Esophagus muscularis mucosa (tissue), 4 donors: ENCODE measurements around the gene CHST15. TPM values are rescaled to one million over a fixed set of nuclear protein-coding genes. Genes with fewer than 3 reads are reported as not detected.
"Not testable (repeated sequence)": the region's sequence is repeated elsewhere in the genome, so short reads cannot be mapped to it uniquely, and the experiment has no call there.

Experiments
- DNase-seq: peaks from one replicate; pipeline ENCODE4 v3.0.0-alpha.2; 2017; ENCODE audit errors: extremely low spot score
- H3K27ac ChIP-seq, 4 donors: fragments of 200-600 bp; sonication (generic); replicated peaks in 1 of 4; 1 replicate in 3 of 4; 2 replicates in 1 of 4; pipeline ENCODE4 v1.5.1; 2016 to 2019; ENCODE audit warnings: mild to moderate bottlenecking in 1 of 4
- H3K27me3 ChIP-seq, 4 donors: fragments of 200-600 bp; sonication (generic); one replicate each; pipeline versions ENCODE4 v1.5.1 to v1.6.0; 2016 to 2019
- H3K36me3 ChIP-seq, 4 donors: fragments of 200-600 bp; sonication (generic); one replicate each; pipeline ENCODE4 v1.5.1; 2016 to 2019
- H3K4me1 ChIP-seq, 4 donors: fragments of 200-600 bp; sonication (generic); one replicate each; pipeline ENCODE4 v1.5.1; 2016 to 2019
- H3K4me3 ChIP-seq, 4 donors: fragments of 200-600 bp; sonication (generic); 1 replicate in 2 of 4; 2 replicates in 2 of 4; pipeline ENCODE4 v1.5.1; 2016 to 2019; ENCODE audit warnings: mild to moderate bottlenecking in 4 of 4, moderate library complexity in 1 of 4
- H3K9me3 ChIP-seq, 4 donors: fragments of 200-600 bp; sonication (generic); 1 replicate in 3 of 4; 2 replicates in 1 of 4; pipeline ENCODE4 v1.5.1; 2016 to 2019
- CTCF ChIP-seq, 3 experiments: fragments of 200-600 bp in 2 of 3; fragments of 450-650 bp in 1 of 3; sonication (generic) in 2 of 3; IDR thresholded peaks; one replicate each; pipeline ENCODE4 v1.5.1; 2017 to 2019; ENCODE audit warnings: antibody characterized with exemption in 3 of 3, mild to moderate bottlenecking in 2 of 3, moderate library complexity in 1 of 3
- EP300 ChIP-seq: sonication (generic); formaldehyde crosslinking; IDR thresholded peaks from one replicate; pipeline ENCODE4 v1.6.1; 2017; ENCODE audit warnings: antibody characterized with exemption
- POLR2A ChIP-seq: fragments of 450-650 bp; IDR thresholded peaks from one replicate; pipeline ENCODE4 v1.6.1; 2017; ENCODE audit warnings: antibody characterized with exemption, moderate library complexity, mild to moderate bottlenecking, low read depth
- POLR2AphosphoS5 ChIP-seq, 2 donors: sonication (generic); formaldehyde crosslinking; IDR thresholded peaks; one replicate each; pipeline ENCODE4 v1.6.1; 2017; ENCODE audit warnings: antibody characterized with exemption in 2 of 2
- WGBS: methylation state at CpG from one replicate; pipeline ENCODE4 v1.1.5; 2018; 5-methylcytosine and 5-hydroxymethylcytosine counted together
- intact Hi-C: fragments of 100-400 bp; cut with DNase I; formaldehyde crosslinking; loops from one replicate; pipeline ENCODE4 v1.15.1; 2023
- total RNA-seq, 4 donors: library from RNA; depleted of rRNA; stranded (reverse); fragments of >200 nt; gene quantifications; one replicate each; pipeline versions ENCODE4 v1.1.0 to v1.2.1, GENCODE V29; 2016

Gene CHST15
- total RNA-seq, 4 donors from 2014 or later: 48.2 to 76.1 (median 62.5) TPM

- TF ChIP-seq POLR2AphosphoS5 (IDR thresholded peaks at IDR 0.05): no peak
- no peak for TF ChIP-seq EP300
- no peak for TF ChIP-seq CTCF (IDR thresholded peaks at IDR 0.05)
- no peak for TF ChIP-seq POLR2A
- intact Hi-C loops: no loop called here
- no peak for DNase-seq
- WGBS: 66% methylated on average over 10 of the region's 10 CpGs
- Histone ChIP-seq H3K27ac (no peak overlapping the region), H3K4me1 (peaks cover 10 to 34% (median 32%) of the 10 kb centered on the region in 4 donors), H3K4me3 (no peak overlapping the region), H3K9me3 (peaks cover 0 to 4% (median 0%) of the 10 kb centered on the region in 4 donors), H3K27me3 (no peaks in the 10 kb centered on the region), H3K36me3 (no peaks in the 10 kb centered on the region)
These were observed 4.5 kb upstream of the CHST15 start for GRCh38 chr10:124097883-124098282.

GRCh38 chr10:124096494-124096893 lies 3.1 kb upstream of the CHST15 start:
- no peak for TF ChIP-seq POLR2A
- no peak for TF ChIP-seq POLR2AphosphoS5 (IDR thresholded peaks at IDR 0.05)
- no peak for TF ChIP-seq CTCF (IDR thresholded peaks at IDR 0.05)
- no peak for TF ChIP-seq EP300
- Histone ChIP-seq H3K4me3 (no peak overlapping the region), H3K27me3 (no peaks in the 10 kb centered on the region), H3K36me3 (no peaks in the 10 kb centered on the region), H3K4me1 (peaks cover 14 to 47% (median 40%) of the 10 kb centered on the region in 4 donors), H3K9me3 (peaks cover 0 to 4% (median 0%) of the 10 kb centered on the region in 4 donors), H3K27ac (no peak overlapping the region)
- 57% methylated on average over 1 of the region's 2 CpGs for WGBS
- DNase-seq: no peak
- intact Hi-C loops: no loop called here

GRCh38 chr10:124095801-124096200 lies 2.4 kb upstream of the CHST15 start:
- H3K27me3 ChIP-seq, H3K36me3 ChIP-seq, H3K9me3 ChIP-seq, DNase-seq, intact Hi-C loops, H3K4me3 ChIP-seq: not testable (repeated sequence)
- 69% methylated on average over 15 of the region's 16 CpGs for WGBS
- peaks cover 17 to 54% (median 47%) of the 10 kb centered on the region in 4 donors for H3K4me1 ChIP-seq
- H3K27ac ChIP-seq: peak overlapping the region; percentile 93 to 96 (median 96)

- DNase-seq: no peak
- peak overlapping the region; percentile 93 to 96 (median 96) for H3K27ac ChIP-seq
- intact Hi-C loops: no loop called here
- H3K9me3 ChIP-seq: peaks cover 0 to under 1% (median 0%) of the 10 kb centered on the region in 4 donors
- no peak for TF ChIP-seq CTCF (IDR thresholded peaks at IDR 0.05)
- no peak for TF ChIP-seq POLR2AphosphoS5 (IDR thresholded peaks at IDR 0.05)
- TF ChIP-seq EP300: no peak
- TF ChIP-seq POLR2A: no peak
- no peaks in the 10 kb centered on the region for H3K36me3 ChIP-seq
- 39% methylated on average over 6 of the region's 6 CpGs for WGBS
- no peaks in the 10 kb centered on the region for H3K27me3 ChIP-seq
- no peak overlapping the region for H3K4me3 ChIP-seq
- H3K4me1 ChIP-seq: peaks cover 17 to 61% (median 54%) of the 10 kb centered on the region in 4 donors
These were observed 1.7 kb upstream of the CHST15 start for GRCh38 chr10:124095096-124095495.

- 15% methylated on average over 11 of the region's 11 CpGs for WGBS
- peak overlapping the region; percentile 77 to 87 (median 80) for H3K4me3 ChIP-seq
- peak in 1 of 3 experiments; percentile 1 for TF ChIP-seq CTCF (IDR thresholded peaks at IDR 0.05)
- TF ChIP-seq EP300: no peak
- H3K36me3 ChIP-seq: no peaks in the 10 kb centered on the region
- H3K9me3 ChIP-seq: no peaks in the 10 kb centered on the region
- no peak for DNase-seq
- peak overlapping the region; percentile 93 to 96 (median 96) for H3K27ac ChIP-seq
- intact Hi-C loops: no loop called here
- H3K27me3 ChIP-seq: no peaks in the 10 kb centered on the region
- peaks cover 17 to 68% (median 61%) of the 10 kb centered on the region in 4 donors for H3K4me1 ChIP-seq
These were observed 1.0 kb upstream of the CHST15 start for GRCh38 chr10:124094419-124094785.
